ENCODE results near the gene TMA7B. TPM values are rescaled to one million over a fixed set of nuclear protein-coding genes. Genes with fewer than 3 reads are reported as not detected.

TMA7B gene
- total and polyA plus RNA-seq, 10 of the 15 experiments (the other 5 are each of a cell fraction or from before 2014, with no cell fraction given): 0.33 to 2.9 (median 1.8) TPM

- TF ChIP-seq MTA2 (IDR thresholded peaks at IDR 0.05; ENCODE audit: low read depth): 0 out of 2 replicates have a peak, but pooled peaks have one; percentile 11
- no peak for TF ChIP-seq CBX5 (IDR thresholded peaks at IDR 0.05; ENCODE audit: low read depth)
- TF ChIP-seq EED (IDR thresholded peaks at IDR 0.05; ENCODE audit: low read depth): 0 out of 2 replicates have a peak, but pooled peaks have one; percentile 43
- TF ChIP-seq ESRRA (IDR thresholded peaks at IDR 0.05; ENCODE audit: low read length): no peak
- TF ChIP-seq BHLHE40 (IDR thresholded peaks at IDR 0.05; ENCODE audit: borderline replicate concordance in 1 of 2, low read depth in 2 of 2, low read length in 1 of 2): peak; percentile 77 to 80
- no peak for TF ChIP-seq GATAD2B (conservative IDR thresholded peaks at IDR 0.05; ENCODE audit: low read depth)
- TF ChIP-seq BCL3 (IDR thresholded peaks at IDR 0.05; ENCODE audit: borderline replicate concordance, insufficient read depth, low read depth, low read length, poor library complexity, severe bottlenecking): no peak
- no peak for TF ChIP-seq TARDBP (IDR thresholded peaks at IDR 0.05; ENCODE audit: borderline replicate concordance)
- TF ChIP-seq SPI1 (IDR thresholded peaks at IDR 0.05; ENCODE audit: borderline replicate concordance, insufficient read depth, low read depth, low read length): peak; percentile 29; the same call in 1 of the 2 replicates
- TF ChIP-seq FOXK2 (IDR thresholded peaks at IDR 0.05): no peak
- TF ChIP-seq ZSCAN29 (IDR thresholded peaks at IDR 0.05): no peak
These were observed 10.0 kb upstream of the TMA7B start (continued) for GRCh38 chr22:39949964-39950737.

Measured in GM12878 (cell line).